ENCODE measurements around the gene CABLES1. TPM values are rescaled to one million over a fixed set of nuclear protein-coding genes. Genes with fewer than 3 reads are reported as not detected.

CABLES1 gene
- total and polyA plus RNA-seq, 2 experiments from 2014 or later: 7.2 to 10.8 TPM

DNA sequence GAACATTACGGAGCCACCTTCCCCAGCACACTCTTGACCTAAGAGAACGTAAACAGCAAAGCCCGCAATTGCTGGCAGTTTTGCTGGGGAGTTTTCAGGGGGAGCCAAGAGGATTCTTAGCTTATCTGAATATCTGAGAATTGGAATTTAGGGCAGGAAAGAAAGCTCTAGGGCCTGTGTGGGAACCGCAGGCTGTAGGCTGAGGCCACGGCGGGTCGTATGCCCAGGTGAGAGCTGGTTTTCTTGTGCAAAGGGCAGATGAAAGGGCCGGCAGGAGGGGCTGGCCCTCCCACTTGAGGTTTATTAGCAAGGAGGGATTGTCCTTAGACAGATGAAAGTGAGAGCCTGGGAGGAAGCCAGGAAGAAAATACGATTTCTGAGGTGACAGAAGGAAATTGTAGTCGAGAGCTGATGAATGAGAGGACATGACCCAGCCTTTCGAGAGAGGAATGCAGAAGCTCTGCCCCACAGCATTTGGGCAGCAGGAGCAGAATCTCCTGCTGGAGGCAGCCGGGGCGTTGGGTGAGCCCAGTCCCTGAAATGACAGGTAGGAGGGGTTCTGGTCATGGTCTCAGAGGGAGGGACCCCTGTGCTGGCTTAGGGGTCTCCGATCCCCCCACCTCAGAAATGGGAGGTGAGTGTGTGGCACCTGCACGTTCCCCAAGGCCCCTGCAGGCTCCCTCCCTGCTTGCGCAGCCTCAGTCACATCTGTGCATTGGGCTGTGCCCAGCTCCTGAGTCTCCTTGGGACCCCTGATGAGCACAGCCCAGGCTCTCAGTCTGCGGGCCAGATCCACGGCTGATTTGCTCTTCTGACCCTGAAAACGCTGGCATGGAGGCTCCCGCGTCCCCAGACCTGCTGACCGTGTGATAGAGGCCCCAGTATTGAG is 61.1 kb downstream of the CABLES1 start:
- Histone ChIP-seq H3K36me3 (replicated peaks; ENCODE audit: insufficient read depth, low read depth) (no peaks in the 10 kb centered on the region), H3K27me3 (no peaks in the 10 kb centered on the region), H3K79me2 (no peaks in the 10 kb centered on the region), H3K4me2 (peak overlapping the region; percentile 49), H2AFZ (no peak overlapping the region), H3K4me3 (no peak overlapping the region), H3K9me3 (ENCODE audit: low read depth) (no peaks in the 10 kb centered on the region), H3K4me1 (ENCODE audit: insufficient read depth) (peaks cover 28% of the 10 kb centered on the region), H3K9me2 (replicated peaks; ENCODE audit: insufficient read depth) (no peaks in the 10 kb centered on the region), H4K20me1 (ENCODE audit: insufficient read depth, poor library complexity, severe bottlenecking) (no peaks in the 10 kb centered on the region), H3K27ac (peak overlapping the region; percentile 18)
- WGBS (ENCODE audit: low lambda C conversion rate, missing lambda C conversion rate): 54% methylated on average over 22 of the region's 22 CpGs
- DNase-seq (ENCODE audit: low spot score): peak; percentile 45
- TF ChIP-seq EZH2 (IDR thresholded peaks at IDR 0.05; ENCODE audit: borderline replicate concordance): no peak
- no peak for TF ChIP-seq EZH2phosphoT487 (IDR thresholded peaks at IDR 0.05; ENCODE audit: low read depth, severe bottlenecking, unreplicated experiment)
- TF ChIP-seq, protein P1, sequence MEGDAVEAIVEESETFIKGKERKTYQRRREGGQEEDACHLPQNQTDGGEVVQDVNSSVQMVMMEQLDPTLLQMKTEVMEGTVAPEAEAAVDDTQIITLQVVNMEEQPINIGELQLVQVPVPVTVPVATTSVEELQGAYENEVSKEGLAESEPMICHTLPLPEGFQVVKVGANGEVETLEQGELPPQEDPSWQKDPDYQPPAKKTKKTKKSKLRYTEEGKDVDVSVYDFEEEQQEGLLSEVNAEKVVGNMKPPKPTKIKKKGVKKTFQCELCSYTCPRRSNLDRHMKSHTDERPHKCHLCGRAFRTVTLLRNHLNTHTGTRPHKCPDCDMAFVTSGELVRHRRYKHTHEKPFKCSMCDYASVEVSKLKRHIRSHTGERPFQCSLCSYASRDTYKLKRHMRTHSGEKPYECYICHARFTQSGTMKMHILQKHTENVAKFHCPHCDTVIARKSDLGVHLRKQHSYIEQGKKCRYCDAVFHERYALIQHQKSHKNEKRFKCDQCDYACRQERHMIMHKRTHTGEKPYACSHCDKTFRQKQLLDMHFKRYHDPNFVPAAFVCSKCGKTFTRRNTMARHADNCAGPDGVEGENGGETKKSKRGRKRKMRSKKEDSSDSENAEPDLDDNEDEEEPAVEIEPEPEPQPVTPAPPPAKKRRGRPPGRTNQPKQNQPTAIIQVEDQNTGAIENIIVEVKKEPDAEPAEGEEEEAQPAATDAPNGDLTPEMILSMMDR (IDR thresholded peaks at IDR 0.05; ENCODE audit: poor library complexity): no peak

DNA sequence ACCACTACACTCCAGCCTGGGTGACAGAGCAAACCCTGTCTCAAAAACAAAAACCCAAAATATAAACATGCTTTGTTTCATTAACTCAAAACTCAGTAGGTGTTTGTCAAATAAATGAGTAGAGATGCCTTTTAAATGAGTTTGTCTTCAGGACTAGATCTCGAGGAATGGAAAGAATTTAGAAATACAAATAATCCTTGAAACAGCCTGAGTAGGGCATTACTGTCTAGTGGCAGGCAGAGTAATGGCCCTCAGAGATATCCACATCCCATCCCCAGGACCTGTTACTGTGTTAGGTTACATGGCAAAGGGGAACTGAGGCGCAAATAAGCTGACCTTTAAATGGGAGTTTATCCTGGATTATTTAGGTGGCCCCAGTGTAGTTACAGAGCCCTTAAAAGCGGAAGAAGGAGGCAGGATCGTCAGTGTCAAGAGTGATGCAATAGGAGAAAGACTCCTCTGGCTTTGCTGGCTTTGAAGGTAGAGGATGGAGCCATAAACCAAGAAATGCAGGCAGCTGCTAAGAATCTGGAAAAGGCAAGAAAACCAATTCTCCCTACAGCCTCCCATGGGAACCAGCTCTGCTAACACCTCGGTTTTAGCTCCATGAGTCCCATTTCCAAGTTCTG is 63.0 kb downstream of the CABLES1 start:
- no peaks in the 10 kb centered on the region for H3K79me2 ChIP-seq
- H3K9me3 ChIP-seq (ENCODE audit: low read depth): no peaks in the 10 kb centered on the region
- 92% methylated on average over 5 of the region's 5 CpGs for WGBS (ENCODE audit: low lambda C conversion rate, missing lambda C conversion rate)
- H3K27ac ChIP-seq: no peak overlapping the region
- H3K9me2 ChIP-seq (replicated peaks; ENCODE audit: insufficient read depth): no peaks in the 10 kb centered on the region
- peaks cover 18% of the 10 kb centered on the region for H3K4me1 ChIP-seq (ENCODE audit: insufficient read depth)
- TF ChIP-seq, protein P1 (IDR thresholded peaks at IDR 0.05; ENCODE audit: poor library complexity): no peak
- TF ChIP-seq EZH2phosphoT487 (IDR thresholded peaks at IDR 0.05; ENCODE audit: low read depth, severe bottlenecking, unreplicated experiment): no peak
- TF ChIP-seq EZH2 (IDR thresholded peaks at IDR 0.05; ENCODE audit: borderline replicate concordance): no peak
- no peaks in the 10 kb centered on the region for H3K36me3 ChIP-seq (replicated peaks; ENCODE audit: insufficient read depth, low read depth)
- H3K4me2 ChIP-seq: no peak overlapping the region
- H3K4me3 ChIP-seq: no peak overlapping the region
- no peaks in the 10 kb centered on the region for H3K27me3 ChIP-seq
- no peak for DNase-seq (ENCODE audit: low spot score)
- no peaks in the 10 kb centered on the region for H4K20me1 ChIP-seq (ENCODE audit: insufficient read depth, poor library complexity, severe bottlenecking)
- no peak overlapping the region for H2AFZ ChIP-seq

DNA sequence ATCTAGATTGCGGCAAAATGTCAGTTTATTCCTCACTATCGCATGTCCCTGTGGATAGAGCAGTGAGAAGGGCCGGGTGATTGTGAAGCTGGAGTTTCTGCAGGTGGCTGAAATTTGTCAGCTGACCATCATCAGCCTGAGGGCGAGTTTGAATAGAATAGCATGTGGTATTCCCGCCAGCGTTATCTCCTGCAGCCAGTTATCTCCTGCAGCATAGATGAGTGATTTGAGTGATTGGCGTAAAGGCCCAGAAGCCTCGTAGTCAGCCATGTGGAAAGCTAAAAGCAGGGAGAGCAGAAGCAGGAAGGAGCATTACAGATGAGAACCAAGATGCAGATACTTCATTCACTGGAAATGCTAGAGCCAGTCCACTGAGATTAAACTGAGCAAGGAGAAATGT is 65.5 kb downstream of the CABLES1 start:
- no peak overlapping the region for H2AFZ ChIP-seq
- H3K27ac ChIP-seq: no peak overlapping the region
- TF ChIP-seq, protein P1 (IDR thresholded peaks at IDR 0.05; ENCODE audit: poor library complexity): no peak
- TF ChIP-seq EZH2phosphoT487 (IDR thresholded peaks at IDR 0.05; ENCODE audit: low read depth, severe bottlenecking, unreplicated experiment) (no peak), EZH2 (IDR thresholded peaks at IDR 0.05; ENCODE audit: borderline replicate concordance) (no peak)
- H3K4me2 ChIP-seq: no peak overlapping the region
- H3K27me3 ChIP-seq: no peaks in the 10 kb centered on the region
- no peak overlapping the region for H3K4me3 ChIP-seq
- H3K9me3 ChIP-seq (ENCODE audit: low read depth): no peaks in the 10 kb centered on the region
- DNase-seq (ENCODE audit: low spot score): no peak
- no peaks in the 10 kb centered on the region for H4K20me1 ChIP-seq (ENCODE audit: insufficient read depth, poor library complexity, severe bottlenecking)
- H3K79me2 ChIP-seq: no peaks in the 10 kb centered on the region
- H3K36me3 ChIP-seq (replicated peaks; ENCODE audit: insufficient read depth, low read depth): no peaks in the 10 kb centered on the region
- WGBS (ENCODE audit: low lambda C conversion rate, missing lambda C conversion rate): 62% methylated on average over 8 of the region's 8 CpGs
- H3K4me1 ChIP-seq (ENCODE audit: insufficient read depth): peaks cover 10% of the 10 kb centered on the region
- no peaks in the 10 kb centered on the region for H3K9me2 ChIP-seq (replicated peaks; ENCODE audit: insufficient read depth)
